GM23338 (cell line): ENCODE results near the gene FES. TPM values are rescaled to one million over a fixed set of nuclear protein-coding genes. Genes with fewer than 3 reads are reported as not detected.

Source experiments
- ATAC-seq: fragments of 200-7000 bp; cut with Tn5 transposase; 3 replicates; pipeline ENCODE4 v1.9.1; 2020
- DNase-seq: peaks from one replicate; pipeline ENCODE4 v3.0.0-alpha.2; 2015; ENCODE audit warnings: low spot score
- H2AFZ ChIP-seq: fragments of 200-600 bp; sonication (generic); 2 replicates; pipeline ENCODE4 v1.8.0; 2016; ENCODE audit warnings: antibody characterized with exemption, mild to moderate bottlenecking, moderate library complexity
- H3F3A ChIP-seq: fragments of 200-600 bp; sonication (generic); replicated peaks from 2 replicates; pipeline ENCODE4 v1.8.0; 2017; ENCODE audit warnings: antibody characterized with exemption, mixed run types, low read depth
- H3K27ac ChIP-seq: fragments of 200-600 bp; sonication (generic); 2 replicates; pipeline ENCODE4 v1.6.1; 2016; ENCODE audit warnings: low read depth
- H3K27me3 ChIP-seq: fragments of 200-600 bp; sonication (generic); 2 replicates; pipeline ENCODE4 v1.8.0; 2016; ENCODE audit warnings: mild to moderate bottlenecking, mixed run types, moderate library complexity; ENCODE audit not compliant: insufficient read depth
- H3K36me3 ChIP-seq: fragments of 200-600 bp; sonication (generic); 2 replicates; pipeline ENCODE4 v1.8.0; 2016; ENCODE audit warnings: mild to moderate bottlenecking; ENCODE audit not compliant: insufficient read depth
- H3K4me1 ChIP-seq: fragments of 200-600 bp; sonication (generic); 2 replicates; pipeline ENCODE4 v1.8.0; 2016; ENCODE audit warnings: mild to moderate bottlenecking, moderate library complexity; ENCODE audit not compliant: insufficient read depth
- H3K4me2 ChIP-seq: fragments of 200-600 bp; sonication (generic); 2 replicates; pipeline ENCODE4 v1.7.1; 2017; ENCODE audit warnings: mixed run types
- H3K4me3 ChIP-seq: fragments of 200-600 bp; sonication (generic); 2 replicates; pipeline ENCODE4 v1.6.1; 2016; ENCODE audit warnings: mixed run types
- H3K79me2 ChIP-seq: fragments of 200-600 bp; sonication (generic); replicated peaks from 2 replicates; pipeline ENCODE4 v1.8.0; 2017; ENCODE audit warnings: mild to moderate bottlenecking; ENCODE audit not compliant: insufficient read depth
- H3K9me2 ChIP-seq: fragments of 200-600 bp; sonication (generic); 2 replicates; pipeline ENCODE4 v1.8.0; 2017; ENCODE audit not compliant: insufficient read depth
- H4K20me1 ChIP-seq: fragments of 200-600 bp; sonication (generic); replicated peaks from 2 replicates; pipeline ENCODE4 v1.8.0; 2017; ENCODE audit warnings: mild to moderate bottlenecking; ENCODE audit not compliant: insufficient read depth
- H3K27ac Mint-ChIP-seq: 2 replicates; pipeline ENCODE4 v1.8.0; 2020; ENCODE audit warnings: inconsistent platforms, mild to moderate bottlenecking, moderate library complexity, mixed read lengths
- H3K27me3 Mint-ChIP-seq: 3 replicates; pipeline ENCODE4 v1.8.0; 2022; ENCODE audit warnings: low read depth, mild to moderate bottlenecking, moderate library complexity, mixed read lengths, inconsistent platforms; ENCODE audit not compliant: insufficient read depth, poor library complexity
- H3K36me3 Mint-ChIP-seq: 3 replicates; pipeline ENCODE4 v1.8.0; 2021; ENCODE audit warnings: low read depth, mild to moderate bottlenecking, inconsistent platforms, moderate library complexity, mixed read lengths
- H3K4me1 Mint-ChIP-seq: 3 replicates; pipeline ENCODE4 v1.8.0; 2020; ENCODE audit warnings: mild to moderate bottlenecking, inconsistent platforms, mixed read lengths
- H3K4me3 Mint-ChIP-seq: 3 replicates; pipeline ENCODE4 v1.8.0; 2021; ENCODE audit warnings: moderate library complexity, mild to moderate bottlenecking, inconsistent platforms, mixed read lengths
- H3K9me3 Mint-ChIP-seq: 3 replicates; pipeline ENCODE4 v1.8.0; 2020; ENCODE audit warnings: moderate library complexity, mild to moderate bottlenecking, inconsistent platforms, mixed read lengths
- CREB1 ChIP-seq: fragments of 250-450 bp; sonication (Bioruptor Pico); IDR thresholded peaks from 2 replicates; pipeline ENCODE4 v1.5.0; 2020; ENCODE audit warnings: low read depth, mild to moderate bottlenecking, moderate library complexity
- CTCF ChIP-seq, 2 experiments: fragments of 200-600 bp in 1 of 2; sonication (generic) in 1 of 2; conservative IDR thresholded peaks; 2 replicates each; pipeline versions ENCODE4 v1.5.1 to v1.6.1; 2016 to 2017; ENCODE audit warnings: antibody characterized with exemption in 2 of 2, low read depth in 2 of 2, mild to moderate bottlenecking in 2 of 2, moderate library complexity in 1 of 2
- ETS1 ChIP-seq: IDR thresholded peaks from 2 replicates; pipeline ENCODE4 v1.6.1; 2016; ENCODE audit warnings: antibody characterized with exemption
- EZH2 ChIP-seq: fragments of 200-600 bp; sonication (generic); IDR thresholded peaks from one replicate; pipeline ENCODE4 v1.8.0; 2017; ENCODE audit warnings: antibody characterized with exemption, mild to moderate bottlenecking, low read depth; ENCODE audit not compliant: unreplicated experiment
- EZH2phosphoT487 ChIP-seq: fragments of 200-600 bp; sonication (generic); IDR thresholded peaks from one replicate; pipeline ENCODE4 v1.8.1; 2018; ENCODE audit warnings: antibody characterized with exemption; ENCODE audit not compliant: unreplicated experiment
- JUNB ChIP-seq: IDR thresholded peaks from one replicate; pipeline ENCODE4 v1.6.1; 2016; ENCODE audit warnings: antibody characterized with exemption; ENCODE audit not compliant: unreplicated experiment
- NANOG ChIP-seq: IDR thresholded peaks from 2 replicates; pipeline ENCODE4 v1.6.1; 2016; ENCODE audit warnings: antibody characterized with exemption, borderline replicate concordance
- POLR2AphosphoS5 ChIP-seq: IDR thresholded peaks from 2 replicates; pipeline ENCODE4 v1.6.1; 2016; ENCODE audit warnings: antibody characterized with exemption, low read depth
- REST ChIP-seq: IDR thresholded peaks from one replicate; pipeline ENCODE4 v1.6.1; 2018; ENCODE audit warnings: antibody characterized with exemption; ENCODE audit not compliant: unreplicated experiment
- ZNF114 ChIP-seq: fragments of 250-450 bp; sonication (Bioruptor Pico); IDR thresholded peaks from 2 replicates; pipeline ENCODE4 v1.5.0; 2020; ENCODE audit warnings: mild to moderate bottlenecking, moderate library complexity
- ZNF331 ChIP-seq: fragments of 250-450 bp; sonication (Bioruptor Pico); IDR thresholded peaks from 2 replicates; pipeline ENCODE4 v1.5.0; 2020; ENCODE audit warnings: low read depth, mild to moderate bottlenecking, moderate library complexity
- ZNF462 ChIP-seq: fragments of 250-450 bp; sonication (Bioruptor Pico); IDR thresholded peaks from 2 replicates; pipeline ENCODE4 v1.5.0; 2020; ENCODE audit warnings: mild to moderate bottlenecking, moderate library complexity
- polyA plus RNA-seq: library from polyadenylated mRNA; unstranded; fragments of >200 nt; fragmentation: Nextera tagmentation; extraction: Ambion mirVana; gene quantifications from 2 replicates; pipeline ENCODE4 v1.2.1, GENCODE V29; 2016
- total RNA-seq: library from RNA; depleted of rRNA; stranded (reverse); fragments of >200 nt; shearing (Covaris generic); gene quantifications from 2 replicates; pipeline ENCODE4 v1.2.3, GENCODE V29; 2014

The FES gene
- total and polyA plus RNA-seq, 2 experiments from 2014 or later, result 2.7 to 14.4 TPM

GRCh38 chr15:90903733-90904536, 19.6 kb downstream of the FES start:
- DNase-seq, result peak; percentile 79
- H2AFZ ChIP-seq, result peak overlapping the region; percentile 93

More at GRCh38 chr15:90903733-90904536, 19.6 kb downstream of the FES start:
- Histone ChIP-seq H3K27ac (no peak overlapping the region), H3F3A (peaks cover 15% of the 10 kb centered on the region), H3K27me3 (peaks cover 24% of the 10 kb centered on the region), H3K79me2 (no peaks in the 10 kb centered on the region), H3K4me2 (peak overlapping the region; percentile 81), H4K20me1 (no peaks in the 10 kb centered on the region), H3K4me1 (peaks cover 18% of the 10 kb centered on the region), H3K36me3 (no peaks in the 10 kb centered on the region), H3K9me2 (no peaks in the 10 kb centered on the region), H3K4me3 (peak overlapping the region; percentile 84)
- H3K4me1 Mint-ChIP-seq, result peaks cover 15% of the 10 kb centered on the region
- peak; percentile 75 for ATAC-seq
- TF ChIP-seq NANOG (no peak), ZNF462 (no peak), POLR2AphosphoS5 (no peak), REST (no peak), ZNF331 (no peak), EZH2 (peak; percentile 44), JUNB (no peak), ZNF114 (no peak), CTCF (conservative IDR thresholded peaks at IDR 0.05; ENCODE audit: low read depth in 2 of 2) (peak; percentile 26 to 30), EZH2phosphoT487 (no peak), ETS1 (no peak), CREB1 (CRISPR knock-in tag) (no peak)
- peaks cover 24% of the 10 kb centered on the region for H3K27me3 Mint-ChIP-seq
- H3K4me3 Mint-ChIP-seq, result peak overlapping the region; percentile 73
- H3K9me3 Mint-ChIP-seq, result no peaks in the 10 kb centered on the region; the same call in 2 of the 3 replicates
- peaks cover 11% of the 10 kb centered on the region for H3K36me3 Mint-ChIP-seq
- no peak overlapping the region for H3K27ac Mint-ChIP-seq
